AG04449 (cell line): Measurements from ENCODE around the gene CATSPER4.

Experiments used
- CTCF ChIA-PET: fragments of 350-600 bp; formaldehyde crosslinking; extraction: SDS; loops from one replicate; lab custom pipeline; 2021; ENCODE audit warnings: antibody characterized with exemption; lab: Yijun Ruan, JAX
- POLR2A ChIA-PET: fragments of 400-600, 350-600 bp; formaldehyde crosslinking; extraction: SDS; loops from one replicate; lab custom pipeline; 2020; ENCODE audit warnings: antibody characterized with exemption, inconsistent platforms; lab: Yijun Ruan, JAX
- DNase-seq: peaks from one replicate; pipeline ENCODE4 v3.0.0-alpha.2; 2010; ENCODE audit warnings: low read depth, low spot score
- H3K4me3 ChIP-seq: 2 replicates; pipeline ENCODE4 v1.5.1; 2011; ENCODE audit warnings: low read depth, mild to moderate bottlenecking, control low read depth, low read length
- TF ChIP-seq, protein P1 (sequence below): IDR thresholded peaks from one replicate; pipeline ENCODE4 v1.5.1; 2011; ENCODE audit warnings: mild to moderate bottlenecking, moderate library complexity, low read length, control low read depth, inconsistent platforms; ENCODE audit not compliant: insufficient read depth; ENCODE audit errors: missing control alignments

CATSPER4 gene

DNA sequence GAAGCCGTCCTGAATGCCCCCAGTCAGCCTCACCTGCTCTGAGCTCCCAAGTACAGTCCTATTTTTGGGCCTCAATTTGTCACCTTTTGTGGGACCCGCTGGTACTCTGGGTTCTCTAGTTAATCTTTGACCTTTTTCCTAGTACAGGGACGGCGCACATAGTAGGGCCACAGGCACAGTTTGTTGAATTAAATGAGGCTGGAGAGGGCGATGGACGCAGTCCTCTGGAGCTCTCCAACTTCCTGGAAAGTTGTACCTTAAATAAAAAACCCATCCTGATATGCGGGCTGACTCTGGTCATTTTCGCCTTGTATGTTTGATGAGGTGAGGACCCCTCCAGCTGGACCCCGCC is 26.7 kb upstream of the CATSPER4 start:
- CTCF ChIA-PET, result interaction anchor here (0.6 to 4.1 kb wide), 17 partner anchors 9 to 268 kb away, joined by 3 to 36 read pairs (median 4); partner anchors contain the start of gene CNKSR1
- no peak for DNase-seq
- POLR2A ChIA-PET, result no interaction called here
- H3K4me3 ChIP-seq, result peak overlapping the region; percentile 44
- TF ChIP-seq, protein P1, sequence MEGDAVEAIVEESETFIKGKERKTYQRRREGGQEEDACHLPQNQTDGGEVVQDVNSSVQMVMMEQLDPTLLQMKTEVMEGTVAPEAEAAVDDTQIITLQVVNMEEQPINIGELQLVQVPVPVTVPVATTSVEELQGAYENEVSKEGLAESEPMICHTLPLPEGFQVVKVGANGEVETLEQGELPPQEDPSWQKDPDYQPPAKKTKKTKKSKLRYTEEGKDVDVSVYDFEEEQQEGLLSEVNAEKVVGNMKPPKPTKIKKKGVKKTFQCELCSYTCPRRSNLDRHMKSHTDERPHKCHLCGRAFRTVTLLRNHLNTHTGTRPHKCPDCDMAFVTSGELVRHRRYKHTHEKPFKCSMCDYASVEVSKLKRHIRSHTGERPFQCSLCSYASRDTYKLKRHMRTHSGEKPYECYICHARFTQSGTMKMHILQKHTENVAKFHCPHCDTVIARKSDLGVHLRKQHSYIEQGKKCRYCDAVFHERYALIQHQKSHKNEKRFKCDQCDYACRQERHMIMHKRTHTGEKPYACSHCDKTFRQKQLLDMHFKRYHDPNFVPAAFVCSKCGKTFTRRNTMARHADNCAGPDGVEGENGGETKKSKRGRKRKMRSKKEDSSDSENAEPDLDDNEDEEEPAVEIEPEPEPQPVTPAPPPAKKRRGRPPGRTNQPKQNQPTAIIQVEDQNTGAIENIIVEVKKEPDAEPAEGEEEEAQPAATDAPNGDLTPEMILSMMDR, result no peak

DNA sequence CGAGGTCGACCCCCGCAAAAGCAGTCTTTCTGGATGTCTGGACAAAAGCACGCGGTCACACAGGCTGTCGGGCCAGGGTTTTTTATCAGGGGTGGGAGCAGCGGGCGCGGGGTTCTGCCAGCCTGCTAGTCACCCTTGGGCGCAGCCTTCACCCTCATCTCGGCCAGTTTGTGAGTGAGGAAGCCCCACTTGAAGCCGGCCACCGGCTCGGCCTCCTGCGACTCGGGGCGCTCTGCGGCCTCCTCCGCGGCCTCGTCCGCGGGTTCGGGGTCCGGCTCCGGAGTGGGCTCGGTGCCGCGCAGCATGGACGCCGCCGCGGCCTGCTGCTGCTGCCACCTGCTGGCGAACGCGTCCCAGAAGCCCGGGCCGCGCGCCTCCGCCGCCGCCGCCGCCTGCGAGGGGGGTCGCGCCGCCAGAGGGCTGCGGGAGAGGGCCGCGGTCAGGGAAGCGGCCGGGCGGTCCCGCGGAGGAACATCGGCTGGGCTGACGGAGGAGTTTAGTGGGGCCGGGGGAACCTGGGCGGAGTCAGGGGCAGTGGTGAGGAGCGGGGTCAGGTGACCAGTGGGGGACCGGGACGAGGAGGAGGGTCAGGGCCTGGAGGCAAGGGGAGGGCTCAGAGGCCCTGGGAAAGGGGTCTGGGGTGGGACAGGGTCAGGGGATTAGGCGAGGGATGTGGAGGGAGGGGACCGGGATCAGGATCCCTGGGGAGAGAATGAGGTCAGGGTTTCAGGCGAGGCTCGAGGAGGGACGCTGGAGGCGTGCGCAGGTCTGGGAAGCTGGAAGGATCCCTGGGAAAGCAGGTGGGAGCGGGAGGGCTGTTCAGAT is 26.2 kb upstream of the CATSPER4 start:
- POLR2A ChIA-PET, result no interaction called here
- TF ChIP-seq, protein P1, result peak; percentile 72
- DNase-seq, result no peak
- H3K4me3 ChIP-seq, result peak overlapping the region; percentile 44
- CTCF ChIA-PET, result interaction anchor here (0.7 to 4.1 kb wide), 23 partner anchors 9 to 268 kb away, joined by 3 to 36 read pairs (median 4); partner anchors contain the start of genes CEP85 and CNKSR1

DNA sequence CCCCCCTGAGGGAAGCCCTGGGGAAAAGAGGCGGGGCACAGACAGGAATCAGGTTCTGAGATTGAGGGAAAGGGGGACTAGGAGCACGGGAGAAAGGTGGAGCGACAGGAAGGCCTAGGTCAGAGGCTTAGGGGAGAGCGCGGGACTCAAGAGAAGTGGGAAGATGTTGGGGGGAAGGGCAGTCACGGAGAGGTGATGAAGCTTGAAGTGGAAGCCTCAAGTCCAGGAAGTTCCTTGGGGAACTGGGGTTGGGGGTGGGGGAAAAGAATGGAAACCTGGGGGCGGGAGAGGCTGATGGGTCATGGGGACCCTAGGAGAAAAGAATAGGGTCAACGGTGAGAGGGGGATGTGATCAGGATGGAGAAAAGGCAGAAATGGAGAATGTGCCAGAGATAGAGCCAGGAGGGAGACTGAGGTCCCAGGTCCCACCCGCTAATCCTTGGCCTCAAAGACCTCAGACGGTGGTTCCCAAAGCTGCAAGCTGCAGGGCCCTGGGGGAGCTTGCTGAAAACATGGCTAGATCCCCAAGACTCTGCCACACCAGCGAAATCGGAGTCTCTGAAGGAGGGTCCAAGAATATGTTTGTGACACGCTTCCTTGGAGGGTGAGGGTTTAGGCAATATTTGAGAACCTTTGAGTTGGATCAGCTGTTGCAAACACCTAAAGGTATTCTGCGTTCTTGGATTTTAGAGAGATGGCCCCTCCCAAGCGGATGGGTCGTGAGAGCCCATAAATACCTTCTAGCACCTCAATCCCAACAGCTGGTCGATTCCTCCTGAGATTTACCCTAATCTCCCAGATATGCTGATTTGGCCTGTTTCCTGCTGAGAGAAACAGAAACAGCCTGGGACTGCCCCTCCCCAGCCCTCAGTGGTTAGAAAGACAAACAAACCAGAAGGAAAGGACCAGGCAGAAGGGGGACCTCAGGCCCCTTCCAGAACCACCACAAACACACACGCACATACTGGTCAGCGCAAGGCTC is 25.2 kb upstream of the CATSPER4 start:
- CTCF ChIA-PET, result interaction anchor here (0.7 to 6.1 kb wide), 16 partner anchors 10 to 157 kb away, joined by 3 to 36 read pairs (median 6); partner anchors contain the start of gene CEP85
- H3K4me3 ChIP-seq, result no peak overlapping the region
- DNase-seq, result no peak
- TF ChIP-seq, protein P1, result no peak
- POLR2A ChIA-PET, result no interaction called here

DNA sequence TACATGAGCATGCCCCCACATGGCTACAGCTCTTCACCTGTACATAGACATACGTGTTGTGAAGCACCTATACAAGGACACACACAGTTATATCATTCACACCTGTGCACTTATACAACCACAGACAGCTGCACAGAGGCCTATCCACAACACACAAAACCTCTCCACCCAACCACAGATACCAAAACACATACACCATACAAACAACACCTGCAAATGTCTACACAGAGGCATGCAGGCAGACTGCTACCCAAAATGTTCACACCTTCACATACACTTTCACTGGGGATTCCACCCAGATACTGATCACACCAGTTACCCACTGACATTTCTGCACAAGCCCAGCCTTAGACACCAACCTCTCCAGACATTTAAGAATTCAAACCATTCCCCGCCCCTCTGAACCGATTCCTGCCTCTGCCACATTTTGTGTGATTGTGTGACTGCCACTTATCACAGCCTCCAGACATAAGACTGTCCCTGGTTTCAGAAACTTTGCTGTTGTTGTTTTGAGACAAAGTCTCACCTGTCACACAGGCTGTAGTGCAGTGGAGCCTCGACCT is 23.6 kb upstream of the CATSPER4 start:
- POLR2A ChIA-PET, result no interaction called here
- no peak overlapping the region for H3K4me3 ChIP-seq
- DNase-seq, result no peak
- CTCF ChIA-PET, result interaction anchor here (1.2 to 6.1 kb wide), 5 partner anchors 60 to 229 kb away, joined by 3 to 36 read pairs (median 8); no protein-coding TSS in a partner anchor
- TF ChIP-seq, protein P1, result no peak

DNA sequence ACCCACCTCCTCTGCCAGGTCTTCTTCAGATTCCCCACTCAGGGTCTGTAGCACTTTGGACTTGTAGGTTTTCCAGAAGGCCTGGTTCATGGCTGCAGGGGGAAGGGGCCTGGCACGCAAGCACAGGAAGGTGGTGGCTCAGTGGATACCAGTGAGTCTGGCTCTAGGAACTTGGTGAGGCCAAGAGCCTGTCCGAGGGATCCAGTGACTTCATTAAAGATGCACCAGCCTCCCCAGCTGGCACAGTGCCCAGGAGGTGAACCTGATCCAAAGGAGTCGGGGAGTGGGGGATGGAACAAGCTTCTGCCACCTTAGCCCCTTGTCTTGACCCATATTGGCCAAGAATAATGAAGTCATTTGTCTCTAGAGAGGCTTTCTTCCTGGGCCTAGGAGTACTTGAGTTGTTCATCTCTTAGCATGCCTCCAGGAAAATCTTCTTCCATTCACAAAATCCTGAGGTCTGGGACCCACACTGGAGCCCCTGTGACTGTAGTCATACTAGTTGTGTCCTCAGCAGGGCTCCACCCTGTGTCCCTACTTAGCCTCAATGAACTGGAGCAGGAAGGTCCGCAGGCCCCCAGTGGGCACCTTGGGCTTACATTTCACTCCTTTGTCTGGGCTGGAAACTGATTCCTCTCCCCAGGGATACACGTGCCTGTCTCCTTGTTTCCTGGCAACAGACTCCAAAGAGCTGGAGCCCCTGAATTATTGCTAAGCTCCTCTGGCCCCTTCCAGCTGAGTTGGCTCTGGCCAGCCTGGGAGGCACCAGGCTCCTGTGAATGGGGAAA is 21.8 kb upstream of the CATSPER4 start, which contains the start of gene C1orf232:
Gene C1orf232 (minus strand): TSS at position 554 of the 788 bp plus-strand sequence. CDS start 464 bp downstream, at position 90.
- peak within 1 kb of the TSS; percentile 93 for H3K4me3 ChIP-seq
- TF ChIP-seq, protein P1, result no peak
- DNase-seq, result no peak
- ChIA-PET POLR2A (no interaction called here), CTCF (interaction anchor here (0.9 to 6.1 kb wide), 19 partner anchors 11 to 222 kb away, joined by 3 to 39 read pairs (median 6); partner anchors contain the start of genes CATSPER4, CEP85 and EXTL1)
